ENCODE measurements around the gene RILPL2.
"Not testable (repeated sequence)": the region's sequence is repeated elsewhere in the genome, so short reads cannot be mapped to it uniquely, and the experiment has no call there.

The RILPL2 gene

GRCh38 chr12:123391546-123392343, 44.7 kb downstream of the RILPL2 start:
- H3K9me3 ChIP-seq (ENCODE audit: control insufficient read depth, insufficient read depth, low read length): no peaks in the 10 kb centered on the region
- peaks cover 10% of the 10 kb centered on the region; the same call in 1 of the 2 replicates for H3K36me3 ChIP-seq (ENCODE audit: control insufficient read depth, insufficient read depth, low read length)
- no peak for DNase-seq (ENCODE audit: low read depth, low spot score)
- no CpG with 5 or more reads among the region's 8 CpGs for WGBS (ENCODE audit: insufficient coverage, insufficient read length)
- H3K27ac ChIP-seq (ENCODE audit: low read length): no peak overlapping the region
- H3K4me1 ChIP-seq (ENCODE audit: control insufficient read depth, insufficient read depth, low read length): peaks cover 2% of the 10 kb centered on the region
- H3K4me3 ChIP-seq (ENCODE audit: low read length): no peak overlapping the region
- peaks cover 4% of the 10 kb centered on the region; the same call in 1 of the 2 replicates for H3K27me3 ChIP-seq (ENCODE audit: control insufficient read depth, insufficient read depth, low read length)

GRCh38 chr12:123390498-123391426, 45.7 kb downstream of the RILPL2 start:
- WGBS (ENCODE audit: insufficient coverage, insufficient read length): no CpG with 5 or more reads among the region's 23 CpGs
- peaks cover 4% of the 10 kb centered on the region; the same call in 1 of the 2 replicates for H3K27me3 ChIP-seq (ENCODE audit: control insufficient read depth, insufficient read depth, low read length)
- H3K27ac ChIP-seq (ENCODE audit: low read length): no peak overlapping the region
- H3K9me3 ChIP-seq (ENCODE audit: control insufficient read depth, insufficient read depth, low read length): no peaks in the 10 kb centered on the region
- peaks cover 7% of the 10 kb centered on the region; the same call in 1 of the 2 replicates for H3K36me3 ChIP-seq (ENCODE audit: control insufficient read depth, insufficient read depth, low read length)
- no peak for DNase-seq (ENCODE audit: low read depth, low spot score)
- no peak overlapping the region for H3K4me3 ChIP-seq (ENCODE audit: low read length)
- peaks cover 2% of the 10 kb centered on the region for H3K4me1 ChIP-seq (ENCODE audit: control insufficient read depth, insufficient read depth, low read length)

- DNase-seq (ENCODE audit: low read depth, low spot score): no peak
- Histone ChIP-seq H3K4me3 (ENCODE audit: low read length) (peak overlapping the region; percentile 71), H3K27me3 (ENCODE audit: control insufficient read depth, insufficient read depth, low read length) (peaks cover 4% of the 10 kb centered on the region; the same call in 1 of the 2 replicates), H3K36me3 (ENCODE audit: control insufficient read depth, insufficient read depth, low read length) (peaks cover 7% of the 10 kb centered on the region; the same call in 1 of the 2 replicates), H3K9me3 (ENCODE audit: control insufficient read depth, insufficient read depth, low read length) (no peaks in the 10 kb centered on the region), H3K4me1 (ENCODE audit: control insufficient read depth, insufficient read depth, low read length) (peaks cover 2% of the 10 kb centered on the region), H3K27ac (ENCODE audit: low read length) (no peak overlapping the region)
- no CpG with 5 or more reads among the region's 66 CpGs for WGBS (ENCODE audit: insufficient coverage, insufficient read length)
These were observed 46.7 kb downstream of the RILPL2 start for GRCh38 chr12:123389560-123390351.

DNA sequence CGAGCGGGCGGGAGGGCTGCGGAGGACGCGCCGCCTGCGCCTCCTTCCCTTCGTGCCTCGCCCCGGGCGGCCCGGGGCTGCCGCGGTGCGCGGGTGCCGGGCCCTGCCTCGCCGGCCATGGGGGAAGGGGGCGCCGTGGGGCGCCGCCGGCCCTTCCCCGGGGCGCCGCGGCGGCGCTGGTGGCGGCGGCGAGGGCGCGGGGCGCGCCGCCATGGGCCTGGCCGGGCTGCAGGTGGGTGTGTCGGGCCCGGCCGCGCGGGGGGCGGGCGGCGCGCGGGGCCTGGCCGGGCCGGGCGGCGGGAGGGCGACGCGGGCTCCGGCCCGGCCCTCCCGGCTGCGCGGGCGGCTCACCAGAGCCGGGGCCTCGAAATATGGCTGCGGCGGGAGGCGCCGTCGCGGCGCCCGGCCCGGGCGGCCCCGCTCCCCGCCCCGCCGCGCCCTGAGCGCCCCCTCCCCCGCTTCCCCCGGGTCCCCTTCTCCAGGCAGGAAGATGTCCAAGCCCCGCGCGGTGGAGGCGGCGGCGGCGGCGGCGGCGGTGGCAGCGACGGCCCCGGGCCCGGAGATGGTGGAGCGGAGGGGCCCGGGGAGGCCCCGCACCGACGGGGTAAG, 47.4 kb downstream of the RILPL2 start:
- H3K4me1 ChIP-seq (ENCODE audit: control insufficient read depth, insufficient read depth, low read length): peaks cover 2% of the 10 kb centered on the region

GRCh38 chr12:123388177-123388950, 48.1 kb downstream of the RILPL2 start:
- peaks cover 4% of the 10 kb centered on the region; the same call in 1 of the 2 replicates for H3K27me3 ChIP-seq (ENCODE audit: control insufficient read depth, insufficient read depth, low read length)
- H3K4me3 ChIP-seq (ENCODE audit: low read length): peak overlapping the region; percentile 71
- H3K36me3 ChIP-seq (ENCODE audit: control insufficient read depth, insufficient read depth, low read length): peaks cover 5% of the 10 kb centered on the region; the same call in 1 of the 2 replicates
- WGBS (ENCODE audit: insufficient coverage, insufficient read length): no CpG with 5 or more reads among the region's 52 CpGs
- H3K9me3 ChIP-seq (ENCODE audit: control insufficient read depth, insufficient read depth, low read length): no peaks in the 10 kb centered on the region
- H3K27ac ChIP-seq (ENCODE audit: low read length): no peak overlapping the region
- H3K4me1 ChIP-seq (ENCODE audit: control insufficient read depth, insufficient read depth, low read length): peaks cover 2% of the 10 kb centered on the region
- DNase-seq (ENCODE audit: low read depth, low spot score): no peak

More for the DNA sequence above, 47.4 kb downstream of the RILPL2 start:
- no CpG with 5 or more reads among the region's 102 CpGs for WGBS (ENCODE audit: insufficient coverage, insufficient read length)
- no peak for DNase-seq (ENCODE audit: low read depth, low spot score)
- Histone ChIP-seq H3K27me3 (ENCODE audit: control insufficient read depth, insufficient read depth, low read length) (peaks cover 4% of the 10 kb centered on the region; the same call in 1 of the 2 replicates), H3K9me3 (ENCODE audit: control insufficient read depth, insufficient read depth, low read length) (no peaks in the 10 kb centered on the region), H3K27ac (ENCODE audit: low read length) (no peak overlapping the region), H3K36me3 (ENCODE audit: control insufficient read depth, insufficient read depth, low read length) (peaks cover 5% of the 10 kb centered on the region; the same call in 1 of the 2 replicates), H3K4me3 (ENCODE audit: low read length) (peak overlapping the region; percentile 71)

- peaks cover 4% of the 10 kb centered on the region; the same call in 1 of the 2 replicates for H3K27me3 ChIP-seq (ENCODE audit: control insufficient read depth, insufficient read depth, low read length)
- DNase-seq (ENCODE audit: low read depth, low spot score): no peak
- no CpG with 5 or more reads among the region's 8 CpGs for WGBS (ENCODE audit: insufficient coverage, insufficient read length)
- peaks cover 5% of the 10 kb centered on the region; the same call in 1 of the 2 replicates for H3K36me3 ChIP-seq (ENCODE audit: control insufficient read depth, insufficient read depth, low read length)
- no peak overlapping the region for H3K4me3 ChIP-seq (ENCODE audit: low read length)
- peaks cover 2% of the 10 kb centered on the region for H3K4me1 ChIP-seq (ENCODE audit: control insufficient read depth, insufficient read depth, low read length)
- no peaks in the 10 kb centered on the region for H3K9me3 ChIP-seq (ENCODE audit: control insufficient read depth, insufficient read depth, low read length)
- H3K27ac ChIP-seq (ENCODE audit: low read length): no peak overlapping the region
These were observed 48.8 kb downstream of the RILPL2 start for GRCh38 chr12:123387508-123388176.

DNA sequence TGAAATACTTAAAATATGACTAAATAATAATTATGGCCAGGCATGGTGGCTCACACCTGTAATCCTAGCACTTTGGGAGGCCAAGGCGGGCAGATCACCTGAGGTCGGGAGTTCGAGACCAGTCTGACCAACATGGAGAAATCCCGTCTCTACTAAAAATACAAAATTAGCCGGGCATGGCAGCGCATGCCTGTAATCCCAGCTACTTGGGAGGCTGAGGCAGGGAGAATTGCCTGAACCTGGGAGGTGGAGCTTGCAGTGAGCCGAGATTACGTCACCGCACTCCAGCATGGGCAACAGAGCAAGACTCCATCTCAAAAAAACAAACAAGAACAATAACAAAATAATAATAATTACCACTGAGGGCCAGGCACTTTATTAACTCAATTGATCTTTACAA, 50.9 kb downstream of the RILPL2 start:
- WGBS (ENCODE audit: insufficient coverage, insufficient read length): no CpG with 5 or more reads among the region's 9 CpGs
- not testable (repeated sequence) for H3K9me3 ChIP-seq (ENCODE audit: control insufficient read depth, insufficient read depth, low read length); H3K36me3 ChIP-seq (ENCODE audit: control insufficient read depth, insufficient read depth, low read length); DNase-seq (ENCODE audit: low read depth, low spot score); H3K27me3 ChIP-seq (ENCODE audit: control insufficient read depth, insufficient read depth, low read length); H3K4me3 ChIP-seq (ENCODE audit: low read length); H3K4me1 ChIP-seq (ENCODE audit: control insufficient read depth, insufficient read depth, low read length); H3K27ac ChIP-seq (ENCODE audit: low read length)

- Histone ChIP-seq H3K9me3 (ENCODE audit: control insufficient read depth, insufficient read depth, low read length) (no peaks in the 10 kb centered on the region), H3K36me3 (ENCODE audit: control insufficient read depth, insufficient read depth, low read length) (no peaks in the 10 kb centered on the region), H3K27ac (ENCODE audit: low read length) (no peak overlapping the region), H3K4me1 (ENCODE audit: control insufficient read depth, insufficient read depth, low read length) (peaks cover 2% of the 10 kb centered on the region), H3K27me3 (ENCODE audit: control insufficient read depth, insufficient read depth, low read length) (peaks cover 2% of the 10 kb centered on the region; the same call in 1 of the 2 replicates), H3K4me3 (ENCODE audit: low read length) (peak overlapping the region; percentile 80; the same call in 1 of the 2 replicates)
- DNase-seq (ENCODE audit: low read depth, low spot score): no peak
- whole genome bisulfite sequencing (ENCODE audit: insufficient coverage, insufficient read length): no CpG with 5 or more reads among the region's 1 CpG
These were observed 51.5 kb downstream of the RILPL2 start for GRCh38 chr12:123384994-123385376.

All from iPS DF 6.9 (cell line).